Ovary (tissue), 9 donors: ENCODE measurements around the gene IP6K3. TPM values are rescaled to one million over a fixed set of nuclear protein-coding genes. Genes with fewer than 3 reads are reported as not detected.

ENCODE experiments used
- DNase-seq, 5 donors: peaks; one replicate each; pipeline ENCODE4 v3.0.0-alpha.2; 2019 to 2020
- H3K27ac ChIP-seq, 2 donors: fragments of 200-600 bp; one replicate each; pipeline versions ENCODE4 v1.5.1 to v1.8.0; 2019 to 2022
- H3K27me3 ChIP-seq: fragments of 200-600 bp; one replicate; pipeline ENCODE4 v1.8.0; 2022
- H3K36me3 ChIP-seq: fragments of 200-600 bp; sonication (generic); one replicate; pipeline ENCODE4 v1.5.1; 2019
- H3K4me1 ChIP-seq: one replicate; pipeline ENCODE4 v1.8.1; 2013; ENCODE audit warnings: mild to moderate bottlenecking, moderate library complexity; ENCODE audit not compliant: insufficient read depth
- H3K4me3 ChIP-seq: fragments of 200-600 bp; sonication (generic); one replicate; pipeline ENCODE4 v1.5.1; 2017
- H3K9me3 ChIP-seq, 2 donors: fragments of 200-600 bp in 1 of 2; sonication (generic) in 1 of 2; one replicate each; pipeline versions ENCODE4 v1.5.1 to v1.8.1; 2013 to 2019; ENCODE audit warnings: mild to moderate bottlenecking in 1 of 2, moderate library complexity in 1 of 2
- CTCF ChIP-seq, 3 donors: fragments of 450-650 bp in 2 of 3; fragments of 200-600 bp in 1 of 3; IDR thresholded peaks; one replicate each; pipeline versions ENCODE4 v1.5.1 to v1.8.0; 2016 to 2022; ENCODE audit warnings: antibody characterized with exemption in 3 of 3, mild to moderate bottlenecking in 1 of 3
- EP300 ChIP-seq: sonication (generic); formaldehyde crosslinking; IDR thresholded peaks from one replicate; pipeline ENCODE4 v1.6.1; 2017; ENCODE audit warnings: antibody characterized with exemption
- POLR2A ChIP-seq: fragments of 450-650 bp; IDR thresholded peaks from one replicate; pipeline ENCODE4 v1.6.1; 2017; ENCODE audit warnings: antibody characterized with exemption, mild to moderate bottlenecking, moderate library complexity
- WGBS, 3 donors: extraction: QIAGEN DNeasy Blood & Tissue Kit in 1 of 3; methylation state at CpG; one replicate each; pipeline versions ENCODE4 v1.1.5 to v1.1.7; 2013 to 2017; 5-methylcytosine and 5-hydroxymethylcytosine counted together
- intact Hi-C, 4 donors: fragments of 100-400 bp; cut with DNase I; formaldehyde crosslinking; loops; one replicate each; pipeline versions ENCODE4 v1.11.0 to v1.15.1; 2022 to 2023
- polyA plus RNA-seq, 2 donors: library from polyadenylated mRNA; stranded (reverse); fragments of 200-250 nt in 1 of 2; fragments of 350-450 nt in 1 of 2; fragmentation: Illumina TruSeq in 1 of 2; extraction: RNeasy Lipid Tissue Mini Kit (QIAGEN cat#74804) in 1 of 2; gene quantifications; one replicate each; pipeline ENCODE4 v1.2.3, GENCODE V29; 2013 to 2014
- total RNA-seq, 7 donors: library from RNA; depleted of rRNA in 2 of 7; stranded (reverse); fragments of >200 nt in 2 of 7; fragmentation: NEBNext Ultra II Directional in 3 of 7; extraction: Animal tissue kit (Norgen Biotek cat#: 25700) in 3 of 7; gene quantifications; one replicate each; pipeline versions ENCODE4 v1.1.0 to v1.2.4, GENCODE V29; 2016 to 2023
- donor health status: DM: no; HTN: no; CAD: no; lungs with moderate emphysema.
- donor health status: DM: no; HTN: no; CAD: no.
- donor health status: Bipolar disorder and iron deficiency.
- donor health status: DM: yes; HTN: yes; CAD: no.
- donor health status: DM: no; HTN: no; CAD: no.
- donor health status: DM: yes; HTN: yes; CAD: no.

Gene IP6K3
- total and polyA plus RNA-seq, 9 donors = 0.11 to 1.1 (median 0.30) TPM; not detected in 2

- Histone ChIP-seq H3K9me3 (no peaks in the 10 kb centered on the region), H3K27ac (no peak overlapping the region), H3K36me3 (no peaks in the 10 kb centered on the region), H3K4me3 (no peak overlapping the region), H3K27me3 (no peaks in the 10 kb centered on the region), H3K4me1 (peaks cover 2% of the 10 kb centered on the region)
- no peak for TF ChIP-seq CTCF (IDR thresholded peaks at IDR 0.05)
- no peak for TF ChIP-seq EP300
- TF ChIP-seq POLR2A = no peak
- no peak for DNase-seq
- intact Hi-C loops = loop anchor here in 2 of 4 donors (10.0 kb wide), 1 partner anchor 413 kb away; no protein-coding TSS in a partner anchor
- WGBS, 3 donors = 21 to 38% (median 22%) methylated on average over 9 of the region's 9 CpGs
Observed at GRCh38 chr6:33742092-33742491, 4.6 kb downstream of the IP6K3 start.

- intact Hi-C loops = loop anchor here in 2 of 4 donors (10.0 kb wide), 1 partner anchor 414 kb away; no protein-coding TSS in a partner anchor
- WGBS, 3 donors = 79 to 90% (median 84%) methylated on average over 5 of the region's 5 CpGs
Observed at GRCh38 chr6:33740794-33741193, 5.9 kb downstream of the IP6K3 start.

GRCh38 chr6:33740204-33740608 is 6.5 kb downstream of the IP6K3 start:
- 88 to 91% (median 89%) methylated on average over 6 of the region's 6 CpGs for WGBS, 3 donors
- Histone ChIP-seq H3K4me3 (no peak overlapping the region), H3K27me3 (no peaks in the 10 kb centered on the region), H3K36me3 (no peaks in the 10 kb centered on the region), H3K4me1 (peaks cover 2% of the 10 kb centered on the region), H3K9me3 (no peaks in the 10 kb centered on the region), H3K27ac (no peak overlapping the region)
- intact Hi-C loops = loop anchor here in 2 of 4 donors (10.0 kb wide), 1 partner anchor 415 kb away; no protein-coding TSS in a partner anchor
- no peak for DNase-seq
- no peak for TF ChIP-seq POLR2A
- no peak for TF ChIP-seq EP300
- no peak for TF ChIP-seq CTCF (IDR thresholded peaks at IDR 0.05)

More at GRCh38 chr6:33740794-33741193, 5.9 kb downstream of the IP6K3 start:
- Histone ChIP-seq H3K27me3 (no peaks in the 10 kb centered on the region), H3K4me1 (peaks cover 2% of the 10 kb centered on the region), H3K9me3 (no peaks in the 10 kb centered on the region), H3K27ac (no peak overlapping the region), H3K4me3 (no peak overlapping the region), H3K36me3 (no peaks in the 10 kb centered on the region)
- DNase-seq = no peak
- TF ChIP-seq POLR2A (no peak), CTCF (IDR thresholded peaks at IDR 0.05) (no peak), EP300 (no peak)

GRCh38 chr6:33739571-33739970 is 7.1 kb downstream of the IP6K3 start:
- TF ChIP-seq CTCF (IDR thresholded peaks at IDR 0.05) = no peak
- TF ChIP-seq EP300 = no peak
- TF ChIP-seq POLR2A = no peak
- 82 to 95% (median 93%) methylated on average over 5 of the region's 5 CpGs for WGBS, 3 donors
- H3K27me3 ChIP-seq = no peaks in the 10 kb centered on the region

More at GRCh38 chr6:33739571-33739970, 7.1 kb downstream of the IP6K3 start:
- DNase-seq = no peak
- Histone ChIP-seq H3K36me3 (no peaks in the 10 kb centered on the region), H3K9me3 (no peaks in the 10 kb centered on the region), H3K4me1 (peaks cover 2% of the 10 kb centered on the region), H3K4me3 (no peak overlapping the region), H3K27ac (no peak overlapping the region)
- intact Hi-C loops = no loop called here
